Left cardiac atrium (tissue), 4 donors: Measurements from ENCODE around the gene ZBTB33. TPM values are rescaled to one million over a fixed set of nuclear protein-coding genes. Genes with fewer than 3 reads are reported as not detected.

Experiments
- ATAC-seq, 2 donors: fragments of 200-7000 bp; cut with Tn5 transposase; one replicate each; pipeline ENCODE4 v1.9.1; 2020; ENCODE audit warnings: mild to moderate bottlenecking in 2 of 2, moderate library complexity in 2 of 2
- DNase-seq: peaks from one replicate; pipeline ENCODE4 v3.0.0-alpha.2; 2020
- intact Hi-C, 2 donors: fragments of 100-400 bp; cut with DNase I; formaldehyde crosslinking; loops; one replicate each; pipeline versions ENCODE4 v1.14.1 to v1.15.1; 2022 to 2023
- total RNA-seq, 2 donors: library from RNA; stranded (reverse); fragmentation: NEBNext Ultra II Directional; extraction: Animal tissue kit (Norgen Biotek cat#: 25700); gene quantifications; one replicate each; pipeline ENCODE4 v1.2.1, GENCODE V29; 2021
- donor health status: DM: no; HTN: yes; CAD: no.
- donor health status: DM: no; HTN: yes; CAD: no; lungs with severe emphysema.
- donor health status: DM: yes; HTN: yes; CAD: no.
- donor health status: Dilated cardiomyopathy.

Gene ZBTB33
- total RNA-seq, 2 donors from 2014 or later, result 5.9 to 7.7 TPM

- intact Hi-C loops, result no loop called here
- no peak for ATAC-seq
- DNase-seq, result no peak
Observed at GRCh38 chrX:120260369-120260768, 9.8 kb downstream of the ZBTB33 start.

GRCh38 chrX:120262859-120263708, 12.5 kb downstream of the ZBTB33 start:
- intact Hi-C loops, result no loop called here
- ATAC-seq (peak in 1 of 2 donors; percentile 15), DNase-seq (no peak)

GRCh38 chrX:120264341-120264740, 13.7 kb downstream of the ZBTB33 start:
- peak in 1 of 2 donors; percentile 17 for ATAC-seq
- intact Hi-C loops, result no loop called here
- DNase-seq, result no peak

GRCh38 chrX:120269373-120270035, 18.9 kb downstream of the ZBTB33 start:
- ATAC-seq (peak; percentile 71 to 89), DNase-seq (no peak)
- intact Hi-C loops, result no loop called here

- intact Hi-C loops, result no loop called here
- ATAC-seq (no peak), DNase-seq (no peak)
Observed at GRCh38 chrX:120270567-120270966, 20.0 kb downstream of the ZBTB33 start.

GRCh38 chrX:120271218-120271617, 20.6 kb downstream of the ZBTB33 start:
- DNase-seq (no peak), ATAC-seq (peak in 1 of 2 donors; percentile 43)
- intact Hi-C loops, result no loop called here

- intact Hi-C loops, result no loop called here
- ATAC-seq (no peak), DNase-seq (no peak)
Observed at GRCh38 chrX:120274145-120274544, 23.5 kb downstream of the ZBTB33 start.

GRCh38 chrX:120274958-120275357, 24.3 kb downstream of the ZBTB33 start:
- intact Hi-C loops, result no loop called here
- DNase-seq (no peak), ATAC-seq (no peak)

- DNase-seq (no peak), ATAC-seq (no peak)
- intact Hi-C loops, result no loop called here
Observed at GRCh38 chrX:120281021-120281624, 30.5 kb downstream of the ZBTB33 start.

GRCh38 chrX:120281761-120282160, 31.1 kb downstream of the ZBTB33 start:
- intact Hi-C loops, result no loop called here
- ATAC-seq (no peak), DNase-seq (no peak)

- ATAC-seq, result no peak
- intact Hi-C loops, result no loop called here
- no peak for DNase-seq
Observed at GRCh38 chrX:120282697-120283096, 32.1 kb downstream of the ZBTB33 start.

- DNase-seq (no peak), ATAC-seq (no peak)
- intact Hi-C loops, result no loop called here
Observed at GRCh38 chrX:120286733-120287512, 36.3 kb downstream of the ZBTB33 start.

GRCh38 chrX:120287513-120288112, 37.0 kb downstream of the ZBTB33 start:
- ATAC-seq, result no peak
- no peak for DNase-seq
- intact Hi-C loops, result no loop called here

GRCh38 chrX:120290107-120290506, 39.5 kb downstream of the ZBTB33 start:
- intact Hi-C loops, result no loop called here
- DNase-seq (no peak), ATAC-seq (no peak)

GRCh38 chrX:120291211-120291610, 40.6 kb downstream of the ZBTB33 start:
- ATAC-seq, result no peak
- intact Hi-C loops, result no loop called here
- no peak for DNase-seq

GRCh38 chrX:120293015-120293414, 42.4 kb downstream of the ZBTB33 start:
- intact Hi-C loops, result no loop called here
- ATAC-seq (no peak), DNase-seq (no peak)

GRCh38 chrX:120294651-120295050, 44.0 kb downstream of the ZBTB33 start:
- intact Hi-C loops, result no loop called here
- ATAC-seq (no peak), DNase-seq (no peak)

GRCh38 chrX:120297923-120298322, 47.3 kb downstream of the ZBTB33 start:
- DNase-seq (no peak), ATAC-seq (no peak)
- intact Hi-C loops, result no loop called here

GRCh38 chrX:120299928-120300327, 49.3 kb downstream of the ZBTB33 start:
- intact Hi-C loops, result no loop called here
- ATAC-seq, result no peak

More at GRCh38 chrX:120299928-120300327, 49.3 kb downstream of the ZBTB33 start:
- no peak for DNase-seq
